SH-SY5Y (cell line): ENCODE measurements around the gene KRT37.

ENCODE experiments used
- GATA2 ChIP-seq: IDR thresholded peaks from 2 replicates; pipeline ENCODE4 v1.6.1; 2011; ENCODE audit warnings: mild to moderate bottlenecking, low read depth, low read length
- GATA3 ChIP-seq: IDR thresholded peaks from 2 replicates; pipeline ENCODE4 v1.6.1; 2011; ENCODE audit warnings: low read depth, mild to moderate bottlenecking, low read length, moderate library complexity

DNA sequence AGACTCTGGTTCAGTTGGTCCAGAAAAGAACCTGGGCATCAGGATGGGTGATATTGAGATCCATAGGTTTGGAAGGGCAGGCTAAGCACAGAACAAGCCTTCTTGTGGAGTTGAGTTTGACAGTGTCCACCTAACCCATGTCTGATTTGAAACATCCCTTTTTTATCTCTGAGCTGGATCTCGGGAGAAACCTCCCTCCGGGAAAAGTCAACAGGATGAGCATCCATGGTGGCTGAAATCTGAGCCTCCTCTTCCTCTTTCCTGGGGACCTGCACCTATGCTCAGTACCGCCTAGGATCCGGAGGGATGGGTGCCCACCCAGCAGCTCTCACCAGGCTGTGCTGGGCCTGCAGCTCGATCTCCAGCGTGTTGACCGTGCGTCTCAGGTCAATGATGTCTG, 39.4 kb upstream of the KRT37 start:
- TF ChIP-seq GATA2, result no peak
- no peak for TF ChIP-seq GATA3
